IgD-negative memory B cell (primary cell): ENCODE data around the gene FILIP1L. TPM values are rescaled to one million over a fixed set of nuclear protein-coding genes. Genes with fewer than 3 reads are reported as not detected.
A peak's percentile ranks its signal among the peaks of the same experiment; 100 is the strongest.

Experiments
- H3K27ac Mint-ChIP-seq, 3 donors: one replicate each; pipeline ENCODE4 v1.8.0; 2020 to 2022; ENCODE audit warnings: mild to moderate bottlenecking in 3 of 3, mixed read lengths in 3 of 3, moderate library complexity in 1 of 3
- H3K27me3 Mint-ChIP-seq: one replicate; pipeline ENCODE4 v1.8.0; 2021; ENCODE audit warnings: mixed read lengths
- H3K36me3 Mint-ChIP-seq: one replicate; pipeline ENCODE4 v1.8.0; 2020; ENCODE audit warnings: mild to moderate bottlenecking, mixed read lengths
- H3K4me1 Mint-ChIP-seq, 3 donors: one replicate each; pipeline ENCODE4 v1.8.0; 2020 to 2022; ENCODE audit warnings: mixed read lengths in 3 of 3, mild to moderate bottlenecking in 1 of 3
- H3K4me3 Mint-ChIP-seq, 4 donors: one replicate each; pipeline ENCODE4 v1.8.0; 2020 to 2022; ENCODE audit warnings: mild to moderate bottlenecking in 4 of 4, mixed read lengths in 4 of 4, moderate library complexity in 3 of 4
- H3K9me3 Mint-ChIP-seq, 3 donors: one replicate each; pipeline ENCODE4 v1.8.0; 2020 to 2021; ENCODE audit warnings: mixed read lengths in 3 of 3, mild to moderate bottlenecking in 1 of 3
- polyA plus RNA-seq: library from polyadenylated mRNA; unstranded; fragments of 300-500 nt; fragmentation: Illumina TruSeq; gene quantifications from one replicate; pipeline ENCODE4 v1.2.3, GENCODE V29; 2021

FILIP1L gene
- polyA plus RNA-seq, 1 donor from 2014 or later, result 1.1 TPM

DNA sequence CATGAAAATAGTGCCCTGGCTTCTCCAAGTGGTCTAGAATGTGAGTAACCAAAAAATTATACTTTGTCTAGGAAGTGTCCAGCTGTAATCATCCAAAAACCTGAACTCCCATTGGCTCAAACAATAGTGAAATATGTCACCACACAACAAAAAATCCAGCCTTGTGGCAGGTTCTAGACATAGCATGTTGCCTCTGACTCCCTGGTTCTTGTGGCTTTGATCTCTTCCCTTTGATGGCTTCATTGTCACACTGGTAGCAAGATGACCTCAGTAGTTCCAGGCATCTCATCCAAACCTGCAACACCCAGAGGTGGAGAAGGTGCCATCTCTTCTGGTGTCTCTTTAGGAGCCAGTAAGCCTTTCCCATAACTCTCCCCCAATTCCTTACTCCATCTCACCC, 222.0 kb downstream of the FILIP1L start:
- Mint-ChIP-seq H3K36me3 (peaks cover 3% of the 10 kb centered on the region), H3K27me3 (no peaks in the 10 kb centered on the region), H3K4me3 (no peak overlapping the region), H3K27ac (no peak overlapping the region), H3K9me3 (no peaks in the 10 kb centered on the region), H3K4me1 (peaks cover 16 to 22% (median 17%) of the 10 kb centered on the region in 3 donors)

DNA sequence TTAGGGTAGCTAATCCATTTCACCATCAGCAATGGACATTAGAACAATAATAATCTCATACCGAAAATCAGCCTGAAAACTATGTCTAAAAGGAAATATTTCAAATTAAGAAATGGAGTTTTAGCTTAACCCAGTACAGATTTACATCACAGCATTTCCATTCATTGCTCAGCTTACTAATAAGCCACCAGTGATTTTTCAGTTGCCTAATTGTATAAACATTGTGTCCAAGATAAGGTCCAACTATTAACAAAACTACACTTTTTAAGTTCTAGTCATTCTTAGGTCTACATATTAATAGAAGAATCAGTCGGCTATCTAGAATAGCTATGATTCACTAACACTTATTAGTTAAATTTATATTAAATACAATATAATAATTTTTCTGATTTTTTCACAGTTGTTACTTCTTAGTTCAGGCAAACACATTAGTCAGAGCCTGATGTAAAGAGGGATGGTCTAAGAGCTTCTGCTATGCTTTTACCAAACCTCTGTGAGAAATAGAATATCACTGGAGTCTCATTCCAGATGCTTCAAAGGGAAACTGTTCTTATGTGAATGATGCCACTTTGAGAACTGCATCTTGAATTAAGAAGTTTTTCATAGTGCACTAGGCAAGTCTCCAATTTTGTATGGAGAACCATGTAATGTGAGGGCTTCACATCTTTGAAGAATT, 222.6 kb downstream of the FILIP1L start:
- Mint-ChIP-seq H3K27ac (no peak overlapping the region), H3K4me1 (peaks cover 16 to 22% (median 17%) of the 10 kb centered on the region in 3 donors), H3K9me3 (no peaks in the 10 kb centered on the region), H3K36me3 (peaks cover 3% of the 10 kb centered on the region), H3K4me3 (no peak overlapping the region), H3K27me3 (no peaks in the 10 kb centered on the region)

- Mint-ChIP-seq H3K4me3 (no peak overlapping the region), H3K36me3 (peaks cover 8% of the 10 kb centered on the region), H3K9me3 (no peaks in the 10 kb centered on the region), H3K27ac (no peak overlapping the region), H3K4me1 (peaks cover 0 to 4% (median 3%) of the 10 kb centered on the region in 3 donors), H3K27me3 (no peaks in the 10 kb centered on the region)
Observed at GRCh38 chr3:99885851-99886250, 228.4 kb downstream of the FILIP1L start.

DNA sequence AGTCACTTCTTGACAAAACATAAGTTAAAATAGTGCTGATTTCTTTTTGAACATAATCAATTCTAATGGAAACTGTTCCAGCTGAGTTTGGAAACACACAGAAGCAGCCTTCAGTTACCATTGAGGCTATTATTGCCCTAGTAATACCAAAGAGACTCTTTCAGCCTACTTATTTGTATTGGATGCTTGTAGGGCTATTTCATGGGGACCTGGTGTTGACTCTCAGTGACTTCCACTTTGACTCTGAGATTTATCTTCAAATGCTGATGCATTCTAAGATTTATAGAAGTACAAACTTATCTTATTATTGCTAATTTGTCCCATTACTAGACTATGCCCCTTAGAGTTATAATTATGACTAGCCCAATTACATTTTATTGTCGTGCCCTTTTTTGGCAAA, 229.2 kb downstream of the FILIP1L start:
- Mint-ChIP-seq H3K9me3 (no peaks in the 10 kb centered on the region), H3K27ac (no peak overlapping the region), H3K4me3 (no peak overlapping the region), H3K27me3 (no peaks in the 10 kb centered on the region), H3K36me3 (peaks cover 7% of the 10 kb centered on the region), H3K4me1 (peaks cover 0 to 4% (median 3%) of the 10 kb centered on the region in 3 donors)

GRCh38 chr3:99884484-99884883, 229.8 kb downstream of the FILIP1L start:
- Mint-ChIP-seq H3K27ac (no peak overlapping the region), H3K36me3 (peaks cover 5% of the 10 kb centered on the region), H3K27me3 (no peaks in the 10 kb centered on the region), H3K4me3 (no peak overlapping the region), H3K4me1 (peaks cover 0 to 4% (median 3%) of the 10 kb centered on the region in 3 donors), H3K9me3 (no peaks in the 10 kb centered on the region)

DNA sequence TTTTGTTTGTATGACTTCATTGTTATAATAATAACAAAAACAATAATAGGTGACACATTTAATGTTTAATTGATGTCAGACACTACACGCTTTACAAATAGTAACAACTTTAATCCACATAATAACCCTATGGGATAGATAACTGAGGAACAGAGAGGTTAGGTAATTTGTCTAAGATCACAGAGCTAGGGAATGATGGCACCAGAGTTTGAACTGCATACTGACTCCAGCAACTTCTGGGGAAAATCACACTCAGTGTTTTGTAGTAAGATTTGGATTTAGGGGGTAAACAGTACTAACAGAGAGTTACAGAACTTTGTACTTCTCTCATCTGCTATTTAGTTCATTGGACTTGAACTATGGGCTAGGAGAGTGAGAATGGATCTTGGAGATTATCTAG, 230.6 kb downstream of the FILIP1L start:
- Mint-ChIP-seq H3K9me3 (no peaks in the 10 kb centered on the region), H3K4me1 (peaks cover 0 to 4% (median 3%) of the 10 kb centered on the region in 3 donors), H3K27ac (peak overlapping the region in 1 of 3 donors; percentile 26), H3K36me3 (peaks cover 5% of the 10 kb centered on the region), H3K27me3 (no peaks in the 10 kb centered on the region), H3K4me3 (no peak overlapping the region)

- Mint-ChIP-seq H3K9me3 (no peaks in the 10 kb centered on the region), H3K36me3 (peaks cover 5% of the 10 kb centered on the region), H3K27me3 (no peaks in the 10 kb centered on the region), H3K4me3 (no peak overlapping the region), H3K4me1 (peaks cover 3 to 5% (median 5%) of the 10 kb centered on the region in 3 donors), H3K27ac (peak overlapping the region in 1 of 3 donors; percentile 26)
Observed at GRCh38 chr3:99883138-99883461, 231.2 kb downstream of the FILIP1L start.

DNA sequence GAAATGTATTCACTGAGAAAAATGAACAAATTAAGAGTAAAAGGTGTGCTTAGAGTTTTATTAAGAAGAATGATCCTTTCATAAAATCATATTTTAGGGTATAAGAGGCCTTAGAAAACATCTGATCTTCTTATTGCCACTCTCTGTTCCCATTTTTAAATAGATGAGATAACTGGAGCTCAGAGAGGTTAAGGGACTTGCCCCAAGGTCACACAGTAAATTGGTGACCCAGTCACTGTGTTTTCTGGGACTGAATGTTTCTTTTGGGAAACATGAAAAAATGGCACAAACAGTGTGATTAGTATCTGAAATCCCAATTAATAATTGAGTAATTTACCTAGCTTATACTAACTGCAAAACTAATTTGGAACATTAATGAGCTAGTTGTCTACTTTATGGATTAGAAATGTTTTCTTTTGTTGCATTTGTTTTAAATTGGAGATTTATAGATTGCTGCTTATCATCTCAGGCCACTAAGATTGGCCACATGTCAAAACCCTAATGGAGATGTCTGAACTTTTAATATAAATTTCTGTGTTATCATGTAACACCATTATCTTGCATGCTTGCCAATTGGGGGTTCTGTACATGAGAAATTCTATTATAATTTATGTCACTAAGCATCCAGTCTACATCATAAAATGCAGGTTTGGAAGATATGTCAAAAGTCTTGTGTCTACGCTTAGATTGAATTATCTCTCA, 231.7 kb downstream of the FILIP1L start:
- Mint-ChIP-seq H3K27me3 (no peaks in the 10 kb centered on the region), H3K4me3 (no peak overlapping the region), H3K9me3 (no peaks in the 10 kb centered on the region), H3K4me1 (peaks cover 3 to 9% (median 5%) of the 10 kb centered on the region in 3 donors), H3K36me3 (peaks cover 5% of the 10 kb centered on the region), H3K27ac (no peak overlapping the region)

- Mint-ChIP-seq H3K27ac (no peak overlapping the region), H3K9me3 (no peaks in the 10 kb centered on the region), H3K27me3 (no peaks in the 10 kb centered on the region), H3K4me1 (peaks cover 3 to 17% (median 10%) of the 10 kb centered on the region in 3 donors), H3K4me3 (no peak overlapping the region), H3K36me3 (peaks cover 4% of the 10 kb centered on the region)
Observed at GRCh38 chr3:99881121-99881524, 233.2 kb downstream of the FILIP1L start.

- Mint-ChIP-seq H3K27ac (peak overlapping the region in 1 of 3 donors; percentile 41), H3K4me3 (no peak overlapping the region), H3K27me3 (no peaks in the 10 kb centered on the region), H3K36me3 (no peaks in the 10 kb centered on the region), H3K4me1 (peaks cover 5 to 20% (median 13%) of the 10 kb centered on the region in 3 donors), H3K9me3 (no peaks in the 10 kb centered on the region)
Observed at GRCh38 chr3:99879275-99879674, 235.0 kb downstream of the FILIP1L start.

- no peaks in the 10 kb centered on the region for H3K9me3 Mint-ChIP-seq
- H3K36me3 Mint-ChIP-seq, result no peaks in the 10 kb centered on the region
- H3K27me3 Mint-ChIP-seq, result no peaks in the 10 kb centered on the region
- peak overlapping the region; percentile 2 to 83 (median 41) for H3K27ac Mint-ChIP-seq
- H3K4me3 Mint-ChIP-seq, result peak overlapping the region in 1 of 4 donors; percentile 5
- peaks cover 5 to 17% (median 13%) of the 10 kb centered on the region in 3 donors for H3K4me1 Mint-ChIP-seq
Observed at GRCh38 chr3:99878005-99878404, 236.3 kb downstream of the FILIP1L start.

DNA sequence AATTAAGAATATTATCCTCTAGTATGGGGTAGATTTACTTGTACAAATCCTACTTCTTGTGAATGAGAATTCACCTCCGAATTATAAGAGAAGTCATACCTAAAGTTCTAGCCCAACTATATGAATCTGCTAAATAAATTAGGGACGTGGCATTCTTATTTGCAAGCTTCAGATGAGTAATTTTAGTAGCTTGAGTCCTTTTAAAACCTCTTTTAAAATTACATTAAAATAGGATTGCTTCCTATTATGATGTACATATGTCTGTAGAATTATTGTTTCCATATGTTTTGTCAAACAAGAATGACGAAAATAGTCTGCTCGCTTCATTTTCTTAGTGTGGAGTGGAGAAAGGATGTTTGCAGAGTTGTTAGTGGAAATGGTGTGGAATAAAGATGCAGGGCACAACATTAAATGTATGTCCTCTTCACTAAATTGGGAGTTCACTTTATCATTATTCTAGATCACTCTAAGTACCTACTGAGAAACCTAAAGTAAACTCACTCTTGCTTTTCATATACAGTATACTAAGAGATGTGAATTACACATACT, 237.2 kb downstream of the FILIP1L start:
- peak overlapping the region in 2 of 3 donors; percentile 59 to 78 for H3K27ac Mint-ChIP-seq
- no peaks in the 10 kb centered on the region for H3K36me3 Mint-ChIP-seq
- H3K27me3 Mint-ChIP-seq, result no peaks in the 10 kb centered on the region
- no peaks in the 10 kb centered on the region for H3K9me3 Mint-ChIP-seq
- H3K4me1 Mint-ChIP-seq, result peaks cover 5 to 17% (median 13%) of the 10 kb centered on the region in 3 donors
- peak overlapping the region in 3 of 4 donors; percentile 5 to 92 (median 88) for H3K4me3 Mint-ChIP-seq

DNA sequence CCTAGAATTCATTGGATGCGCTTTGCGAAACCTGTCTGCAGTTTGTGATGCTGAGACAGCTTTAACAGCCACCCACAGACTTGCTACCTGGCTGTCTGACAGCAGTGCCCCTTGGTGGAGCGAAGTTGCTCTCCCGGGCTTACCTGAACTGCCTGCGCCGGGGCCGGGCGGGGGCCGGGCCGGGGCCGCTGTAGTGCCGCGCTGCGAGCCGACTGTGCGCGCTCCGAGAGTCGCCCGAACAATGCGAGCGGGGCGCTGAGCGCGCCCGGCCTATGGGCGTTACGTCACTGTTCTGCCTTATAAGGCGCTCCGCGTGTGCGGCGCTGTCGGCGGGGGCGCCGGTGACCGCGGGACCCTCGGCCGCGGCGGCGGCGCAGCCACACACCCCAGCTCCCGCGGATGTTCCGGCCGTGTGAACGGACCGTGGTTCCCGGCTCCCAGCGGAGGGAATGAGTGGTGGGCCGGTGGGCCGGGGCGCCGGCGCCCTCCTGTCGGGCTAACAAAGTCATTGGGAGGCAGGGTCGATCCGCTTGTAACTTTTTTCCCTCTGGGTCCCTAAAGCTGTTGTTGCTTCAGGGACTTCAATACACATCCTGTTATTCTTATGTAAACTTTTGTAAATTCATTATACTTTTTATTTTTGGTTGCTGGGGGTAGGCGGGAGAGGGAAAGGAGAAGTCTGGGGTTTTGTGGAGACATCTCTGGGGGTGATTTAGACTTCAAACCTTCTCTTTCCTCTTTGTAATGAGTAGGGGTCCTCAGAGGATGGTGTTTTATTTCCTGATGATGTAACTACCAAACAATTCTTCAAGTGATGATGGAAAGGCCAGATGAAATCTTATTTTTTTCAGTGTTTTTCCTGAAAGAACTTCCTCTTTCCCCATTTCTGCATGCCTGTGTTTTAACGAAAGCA, 238.1 kb downstream of the FILIP1L start:
- H3K27ac Mint-ChIP-seq, result peak overlapping the region in 2 of 3 donors; percentile 59 to 78

GRCh38 chr3:99875581-99875928, 238.7 kb downstream of the FILIP1L start:
- Mint-ChIP-seq H3K36me3 (no peaks in the 10 kb centered on the region), H3K27ac (peak overlapping the region in 1 of 3 donors; percentile 24), H3K4me3 (peak overlapping the region; percentile 79 to 93 (median 92)), H3K27me3 (no peaks in the 10 kb centered on the region), H3K4me1 (peaks cover 5 to 17% (median 13%) of the 10 kb centered on the region in 3 donors), H3K9me3 (no peaks in the 10 kb centered on the region)

More for the DNA sequence above, 238.1 kb downstream of the FILIP1L start:
- Mint-ChIP-seq H3K4me1 (peaks cover 5 to 17% (median 13%) of the 10 kb centered on the region in 3 donors), H3K27me3 (no peaks in the 10 kb centered on the region), H3K36me3 (no peaks in the 10 kb centered on the region), H3K4me3 (peak overlapping the region; percentile 79 to 93 (median 92)), H3K9me3 (no peaks in the 10 kb centered on the region)
